Ureter (tissue), 1 donor: Measurements from ENCODE around the gene IL10RA. TPM values are rescaled to one million over a fixed set of nuclear protein-coding genes. Genes with fewer than 3 reads are reported as not detected.

ENCODE experiments used
- DNase-seq: peaks from one replicate; pipeline ENCODE4 v3.0.0-alpha.2; 2020; ENCODE audit warnings: low spot score
- total RNA-seq: library from RNA; stranded (reverse); gene quantifications from one replicate; pipeline ENCODE4 v1.2.4, GENCODE V29; 2023
- donor health status: DM: yes; HTN: yes; CAD: no.

IL10RA gene
- total RNA-seq, 1 donor from 2014 or later, result 22.4 TPM

- DNase-seq, result no peak
Measured at GRCh38 chr11:117992136-117992535, 5.9 kb downstream of the IL10RA start.

GRCh38 chr11:117992620-117993019, 6.4 kb downstream of the IL10RA start:
- no peak for DNase-seq

- no peak for DNase-seq
Measured at GRCh38 chr11:117993988-117994745, 8.0 kb downstream of the IL10RA start.

- no peak for DNase-seq
Measured at GRCh38 chr11:117995472-117995871, 9.3 kb downstream of the IL10RA start.

- DNase-seq, result no peak
Measured at GRCh38 chr11:117996058-117996457, 9.9 kb downstream of the IL10RA start.

- DNase-seq, result no peak
Measured at GRCh38 chr11:117997406-117997805, 11.2 kb downstream of the IL10RA start.

- DNase-seq, result no peak
Measured at GRCh38 chr11:117997823-117998579, 11.8 kb downstream of the IL10RA start.

GRCh38 chr11:117998664-117999353, 12.6 kb downstream of the IL10RA start:
- peak; percentile 36 for DNase-seq

- DNase-seq, result peak; percentile 32
Measured at GRCh38 chr11:117999354-117999993, 13.3 kb downstream of the IL10RA start.

- DNase-seq, result no peak
Measured at GRCh38 chr11:118000067-118000849, 14.1 kb downstream of the IL10RA start.

- no peak for DNase-seq
Measured at GRCh38 chr11:118000850-118001228, 14.6 kb downstream of the IL10RA start.

- no peak for DNase-seq
Measured at GRCh38 chr11:118001494-118001971, 15.3 kb downstream of the IL10RA start.

GRCh38 chr11:118002010-118002540, 15.9 kb downstream of the IL10RA start:
- DNase-seq, result no peak

GRCh38 chr11:118002541-118003423, 16.6 kb downstream of the IL10RA start:
- DNase-seq, result no peak

GRCh38 chr11:118003456-118003855, 17.3 kb downstream of the IL10RA start:
- no peak for DNase-seq

- no peak for DNase-seq
Measured at GRCh38 chr11:118004543-118005223, 18.5 kb downstream of the IL10RA start.

- no peak for DNase-seq
Measured at GRCh38 chr11:118005224-118006152, 19.3 kb downstream of the IL10RA start.

GRCh38 chr11:118006153-118006534, 19.9 kb downstream of the IL10RA start:
- no peak for DNase-seq
